K562 (cell line): ENCODE results near the gene OPA1. TPM values are rescaled to one million over a fixed set of nuclear protein-coding genes. Genes with fewer than 3 reads are reported as not detected.

Experiments
- ASH1L ChIP-seq: fragments of 450-650 bp; IDR thresholded peaks from 2 replicates; pipeline ENCODE4 v1.6.1; 2018; ENCODE audit warnings: borderline replicate concordance, mild to moderate bottlenecking, low read depth; ENCODE audit not compliant: partially characterized antibody
- CBFA2T2 ChIP-seq: fragments of 450-650 bp; conservative IDR thresholded peaks from 2 replicates; pipeline ENCODE4 v1.6.1; 2017; ENCODE audit warnings: mild to moderate bottlenecking
- ETV6 ChIP-seq, 3 experiments: fragments of 150-350 bp in 1 of 3; sonication (generic) in 1 of 3; formaldehyde crosslinking in 1 of 3; IDR thresholded peaks; 2 replicates each; pipeline versions ENCODE4 v1.6.1 to v1.8.0; 2014 to 2022; ENCODE audit warnings: borderline replicate concordance in 2 of 3, low read depth in 2 of 3, antibody characterized with exemption in 1 of 3, low read length in 1 of 3, mild to moderate bottlenecking in 1 of 3, missing genetic modification reagents in 1 of 3
- FOXJ2 ChIP-seq: fragments of 200-800 bp; sonication (Bioruptor generic); IDR thresholded peaks from 2 replicates; pipeline ENCODE4 v1.6.1; 2016; ENCODE audit warnings: missing genetic modification characterization, missing compliant biosample characterization
- KLF16 ChIP-seq: IDR thresholded peaks from 2 replicates; pipeline ENCODE4 v1.6.1; 2016; ENCODE audit warnings: antibody characterized with exemption
- NR2F6 ChIP-seq: fragments of 450-650 bp; formaldehyde crosslinking; IDR thresholded peaks from 2 replicates; pipeline ENCODE4 v1.4.0; 2020; ENCODE audit warnings: mild to moderate bottlenecking
- ZNF282 ChIP-seq: sonication (generic); formaldehyde crosslinking; IDR thresholded peaks from 2 replicates; pipeline ENCODE4 v1.8.1; 2023; ENCODE audit warnings: missing genetic modification reagents
- ZNF57 ChIP-seq: fragments of 450-650 bp; formaldehyde crosslinking; IDR thresholded peaks from 2 replicates; pipeline ENCODE4 v1.4.0; 2020; ENCODE audit warnings: mild to moderate bottlenecking, moderate library complexity
- polyA plus RNA-seq, 8 experiments: library from polyadenylated mRNA; depleted of rRNA in 4 of 8; stranded (reverse) in 5 of 8; unstranded in 3 of 8; fragments of >200 nt; fragmentation: Nextera tagmentation in 2 of 8; fragmentation: Illumina TruSeq in 1 of 8; extraction: Ambion mirVana in 2 of 8; extraction: Trizol in 1 of 8; gene quantifications; 2 replicates each; pipeline versions ENCODE4 v1.2.1 to v1.2.3, GENCODE V29; 2011 to 2014; ENCODE audit warnings: inconsistent platforms in 1 of 8, missing spikeins in 1 of 8
- total RNA-seq, 7 experiments: library from RNA; depleted of rRNA in 6 of 7; stranded (reverse); fragments of >200 nt in 6 of 7; fragmentation: Illumina TruSeq in 2 of 7; extraction: Trizol in 2 of 7; gene quantifications; 2 replicates each; pipeline versions ENCODE4 v1.2.1 to v1.2.3, GENCODE V29; 2011 to 2021; ENCODE audit warnings: low replicate concordance in 1 of 7
- TF ChIP-seq, protein P1 (sequence below), 2 experiments: fragments of 450-650 bp; IDR thresholded peaks; 2 replicates each; pipeline ENCODE4 v1.6.1; 2016; ENCODE audit warnings: mild to moderate bottlenecking in 2 of 2, borderline replicate concordance in 1 of 2, low read depth in 1 of 2, moderate library complexity in 1 of 2
- TF ChIP-seq, protein P2 (sequence below): fragments of 250-450 bp; sonication (Bioruptor Pico); IDR thresholded peaks from 2 replicates; pipeline ENCODE4 v1.4.0; 2020; ENCODE audit warnings: mild to moderate bottlenecking
- TF ChIP-seq, protein P3 (sequence below): fragments of 250-450 bp; sonication (Bioruptor Pico); IDR thresholded peaks from 2 replicates; pipeline ENCODE4 v1.5.0; 2022; ENCODE audit warnings: mild to moderate bottlenecking
- TF ChIP-seq, protein P4 (sequence below): IDR thresholded peaks from 2 replicates; pipeline ENCODE4 v1.6.1; 2016; ENCODE audit warnings: missing genetic modification characterization, missing compliant biosample characterization

OPA1 gene
- total and polyA plus RNA-seq, 9 of the 15 experiments (the other 6 are each of a cell fraction or from before 2014, with no cell fraction given) = 19.7 to 127 (median 94.7) TPM

DNA sequence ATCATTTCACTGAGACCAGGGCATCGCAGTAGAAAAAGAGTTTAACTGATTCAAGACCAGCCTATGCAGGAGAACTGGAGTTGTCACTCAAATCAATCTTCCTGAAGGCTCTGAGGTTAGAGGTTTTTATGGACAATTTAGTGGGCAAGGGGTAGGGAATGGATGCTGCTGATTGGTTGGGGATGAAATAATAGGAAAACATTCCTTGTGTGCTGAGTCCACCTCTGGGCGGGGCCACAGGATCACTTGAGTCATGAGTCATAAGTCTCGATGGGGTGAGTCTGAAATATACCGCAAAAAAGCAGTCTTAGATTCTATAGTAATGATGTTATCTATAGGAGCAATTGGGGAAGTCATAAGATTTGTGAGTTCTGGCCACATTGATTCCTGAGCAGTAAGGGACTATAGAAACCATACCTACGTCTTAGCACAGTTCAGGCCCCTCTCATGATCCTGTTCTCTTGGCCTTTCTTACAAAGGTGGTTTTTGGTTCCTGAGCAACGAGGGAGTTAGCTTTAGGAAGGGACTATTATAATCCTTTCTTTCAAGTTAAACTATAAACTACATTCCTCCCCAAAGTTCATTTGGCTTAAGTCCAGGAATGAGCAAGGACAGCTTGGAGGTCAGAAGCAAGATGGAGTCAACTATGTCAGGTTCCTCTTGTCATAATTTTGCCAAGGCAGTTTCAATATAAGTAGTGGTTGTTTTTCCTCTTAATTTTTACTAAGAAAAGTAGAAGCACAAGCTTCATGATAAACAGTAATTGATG, 2.7 kb upstream of the OPA1 start (continued):
- TF ChIP-seq, protein P1, sequence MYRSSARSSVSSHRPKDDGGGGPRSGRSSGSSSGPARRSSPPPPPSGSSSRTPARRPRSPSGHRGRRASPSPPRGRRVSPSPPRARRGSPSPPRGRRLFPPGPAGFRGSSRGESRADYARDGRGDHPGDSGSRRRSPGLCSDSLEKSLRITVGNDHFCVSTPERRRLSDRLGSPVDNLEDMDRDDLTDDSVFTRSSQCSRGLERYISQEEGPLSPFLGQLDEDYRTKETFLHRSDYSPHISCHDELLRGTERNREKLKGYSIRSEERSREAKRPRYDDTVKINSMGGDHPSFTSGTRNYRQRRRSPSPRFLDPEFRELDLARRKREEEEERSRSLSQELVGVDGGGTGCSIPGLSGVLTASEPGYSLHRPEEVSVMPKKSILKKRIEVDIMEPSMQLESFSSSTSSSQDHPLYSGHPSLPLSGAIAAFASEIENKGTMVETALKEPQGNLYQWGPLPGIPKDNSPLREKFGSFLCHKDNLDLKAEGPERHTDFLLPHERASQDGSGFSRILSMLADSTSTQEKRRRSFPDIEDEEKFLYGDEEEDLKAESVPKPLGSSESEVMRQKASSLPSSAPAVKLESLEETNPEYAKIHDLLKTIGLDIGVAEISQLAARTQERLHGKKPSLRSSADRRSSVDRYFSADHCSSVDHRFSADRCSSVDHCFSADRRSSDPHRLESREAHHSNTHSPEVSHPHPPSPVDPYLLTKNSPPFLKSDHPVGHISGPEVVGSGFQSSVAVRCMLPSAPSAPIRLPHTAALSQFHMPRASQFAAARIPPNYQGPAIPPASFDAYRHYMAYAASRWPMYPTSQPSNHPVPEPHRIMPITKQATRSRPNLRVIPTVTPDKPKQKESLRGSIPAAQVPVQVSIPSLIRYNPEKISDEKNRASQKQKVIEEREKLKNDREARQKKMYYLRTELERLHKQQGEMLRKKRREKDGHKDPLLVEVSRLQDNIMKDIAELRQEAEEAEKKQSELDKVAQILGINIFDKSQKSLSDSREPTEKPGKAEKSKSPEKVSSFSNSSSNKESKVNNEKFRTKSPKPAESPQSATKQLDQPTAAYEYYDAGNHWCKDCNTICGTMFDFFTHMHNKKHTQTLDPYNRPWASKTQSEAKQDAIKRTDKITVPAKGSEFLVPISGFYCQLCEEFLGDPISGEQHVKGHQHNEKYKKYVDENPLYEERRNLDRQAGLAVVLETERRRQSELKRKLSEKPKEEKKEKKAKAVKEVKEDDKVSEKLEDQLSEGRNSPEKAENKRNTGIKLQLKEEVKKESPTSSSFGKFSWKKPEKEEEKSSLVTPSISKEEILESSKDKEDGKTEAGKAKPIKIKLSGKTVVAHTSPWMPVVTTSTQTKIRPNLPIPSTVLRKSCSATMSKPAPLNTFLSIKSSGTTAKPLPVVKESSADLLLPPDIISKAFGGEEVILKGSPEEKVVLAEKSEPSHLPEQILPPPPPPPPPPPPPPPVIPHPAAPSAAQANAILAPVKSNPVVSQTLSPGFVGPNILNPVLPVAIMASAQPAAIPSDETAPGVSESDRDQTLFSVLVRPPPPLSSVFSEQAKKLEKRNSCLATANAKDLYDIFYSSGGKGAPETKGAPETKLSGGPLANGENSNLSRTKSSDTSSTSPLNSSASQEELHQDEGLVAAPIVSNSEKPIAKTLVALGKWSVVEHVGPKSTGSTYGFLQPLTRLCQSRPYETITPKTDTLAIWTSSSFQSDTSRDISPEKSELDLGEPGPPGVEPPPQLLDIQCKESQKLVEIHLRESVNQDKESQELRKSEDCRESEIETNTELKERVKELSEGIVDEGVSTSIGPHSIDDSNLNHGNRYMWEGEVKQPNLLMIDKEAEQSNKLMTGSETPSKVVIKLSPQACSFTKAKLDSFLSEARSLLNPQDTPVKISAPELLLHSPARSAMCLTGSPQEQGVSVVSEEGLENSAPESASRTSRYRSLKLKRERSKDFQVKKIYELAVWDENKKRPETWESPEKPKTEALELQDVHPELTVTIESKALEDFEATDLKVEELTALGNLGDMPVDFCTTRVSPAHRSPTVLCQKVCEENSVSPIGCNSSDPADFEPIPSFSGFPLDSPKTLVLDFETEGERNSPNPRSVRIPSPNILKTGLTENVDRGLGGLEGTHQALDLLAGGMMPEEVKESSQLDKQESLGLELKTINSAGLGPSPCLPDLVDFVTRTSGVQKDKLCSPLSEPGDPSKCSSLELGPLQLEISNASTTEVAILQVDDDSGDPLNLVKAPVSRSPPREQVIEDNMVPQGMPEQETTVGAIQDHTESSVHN (IDR thresholded peaks at IDR 0.05; ENCODE audit: borderline replicate concordance in 1 of 2, low read depth in 1 of 2) = no peak
- no peak for TF ChIP-seq ETV6 (IDR thresholded peaks at IDR 0.05; ENCODE audit: borderline replicate concordance in 1 of 2, low read depth in 2 of 2, low read length in 1 of 2)
- TF ChIP-seq ETV6 (CRISPR knock-in tag; IDR thresholded peaks at IDR 0.05; ENCODE audit: borderline replicate concordance) = no peak
- TF ChIP-seq, protein P2, sequence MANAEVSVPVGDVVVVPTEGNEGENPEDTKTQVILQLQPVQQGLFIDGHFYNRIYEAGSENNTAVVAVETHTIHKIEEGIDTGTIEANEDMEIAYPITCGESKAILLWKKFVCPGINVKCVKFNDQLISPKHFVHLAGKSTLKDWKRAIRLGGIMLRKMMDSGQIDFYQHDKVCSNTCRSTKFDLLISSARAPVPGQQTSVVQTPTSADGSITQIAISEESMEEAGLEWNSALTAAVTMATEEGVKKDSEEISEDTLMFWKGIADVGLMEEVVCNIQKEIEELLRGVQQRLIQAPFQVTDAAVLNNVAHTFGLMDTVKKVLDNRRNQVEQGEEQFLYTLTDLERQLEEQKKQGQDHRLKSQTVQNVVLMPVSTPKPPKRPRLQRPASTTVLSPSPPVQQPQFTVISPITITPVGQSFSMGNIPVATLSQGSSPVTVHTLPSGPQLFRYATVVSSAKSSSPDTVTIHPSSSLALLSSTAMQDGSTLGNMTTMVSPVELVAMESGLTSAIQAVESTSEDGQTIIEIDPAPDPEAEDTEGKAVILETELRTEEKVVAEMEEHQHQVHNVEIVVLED (CRISPR knock-in tag) = peak; percentile 46; the same call in 1 of the 2 replicates
- no peak for TF ChIP-seq CBFA2T2
- TF ChIP-seq ASH1L = no peak
- TF ChIP-seq FOXJ2 (tag) = no peak
- 0 out of 2 replicates have a peak, but pooled peaks have one; percentile 37 for TF ChIP-seq NR2F6 (CRISPR knock-in tag)
- no peak for TF ChIP-seq ZNF282 (CRISPR knock-in tag)
- TF ChIP-seq ZNF57 (CRISPR knock-in tag) = no peak
- TF ChIP-seq, protein P3, sequence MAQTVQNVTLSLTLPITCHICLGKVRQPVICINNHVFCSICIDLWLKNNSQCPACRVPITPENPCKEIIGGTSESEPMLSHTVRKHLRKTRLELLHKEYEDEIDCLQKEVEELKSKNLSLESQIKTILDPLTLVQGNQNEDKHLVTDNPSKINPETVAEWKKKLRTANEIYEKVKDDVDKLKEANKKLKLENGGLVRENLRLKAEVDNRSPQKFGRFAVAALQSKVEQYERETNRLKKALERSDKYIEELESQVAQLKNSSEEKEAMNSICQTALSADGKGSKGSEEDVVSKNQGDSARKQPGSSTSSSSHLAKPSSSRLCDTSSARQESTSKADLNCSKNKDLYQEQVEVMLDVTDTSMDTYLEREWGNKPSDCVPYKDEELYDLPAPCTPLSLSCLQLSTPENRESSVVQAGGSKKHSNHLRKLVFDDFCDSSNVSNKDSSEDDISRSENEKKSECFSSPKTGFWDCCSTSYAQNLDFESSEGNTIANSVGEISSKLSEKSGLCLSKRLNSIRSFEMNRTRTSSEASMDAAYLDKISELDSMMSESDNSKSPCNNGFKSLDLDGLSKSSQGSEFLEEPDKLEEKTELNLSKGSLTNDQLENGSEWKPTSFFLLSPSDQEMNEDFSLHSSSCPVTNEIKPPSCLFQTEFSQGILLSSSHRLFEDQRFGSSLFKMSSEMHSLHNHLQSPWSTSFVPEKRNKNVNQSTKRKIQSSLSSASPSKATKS (CRISPR knock-in tag) = no peak
- TF ChIP-seq, protein P4, sequence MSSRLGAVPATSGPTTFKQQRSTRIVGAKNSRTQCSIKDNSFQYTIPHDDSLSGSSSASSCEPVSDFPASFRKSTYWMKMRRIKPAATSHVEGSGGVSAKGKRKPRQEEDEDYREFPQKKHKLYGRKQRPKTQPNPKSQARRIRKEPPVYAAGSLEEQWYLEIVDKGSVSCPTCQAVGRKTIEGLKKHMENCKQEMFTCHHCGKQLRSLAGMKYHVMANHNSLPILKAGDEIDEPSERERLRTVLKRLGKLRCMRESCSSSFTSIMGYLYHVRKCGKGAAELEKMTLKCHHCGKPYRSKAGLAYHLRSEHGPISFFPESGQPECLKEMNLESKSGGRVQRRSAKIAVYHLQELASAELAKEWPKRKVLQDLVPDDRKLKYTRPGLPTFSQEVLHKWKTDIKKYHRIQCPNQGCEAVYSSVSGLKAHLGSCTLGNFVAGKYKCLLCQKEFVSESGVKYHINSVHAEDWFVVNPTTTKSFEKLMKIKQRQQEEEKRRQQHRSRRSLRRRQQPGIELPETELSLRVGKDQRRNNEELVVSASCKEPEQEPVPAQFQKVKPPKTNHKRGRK (tag) = no peak
- TF ChIP-seq KLF16 = no peak
